ENCODE measurements around the gene EIPR1. TPM values are rescaled to one million over a fixed set of nuclear protein-coding genes. Genes with fewer than 3 reads are reported as not detected.

Gene EIPR1
- total RNA-seq, 1 experiment from 2014 or later = 22.8 TPM

DNA sequence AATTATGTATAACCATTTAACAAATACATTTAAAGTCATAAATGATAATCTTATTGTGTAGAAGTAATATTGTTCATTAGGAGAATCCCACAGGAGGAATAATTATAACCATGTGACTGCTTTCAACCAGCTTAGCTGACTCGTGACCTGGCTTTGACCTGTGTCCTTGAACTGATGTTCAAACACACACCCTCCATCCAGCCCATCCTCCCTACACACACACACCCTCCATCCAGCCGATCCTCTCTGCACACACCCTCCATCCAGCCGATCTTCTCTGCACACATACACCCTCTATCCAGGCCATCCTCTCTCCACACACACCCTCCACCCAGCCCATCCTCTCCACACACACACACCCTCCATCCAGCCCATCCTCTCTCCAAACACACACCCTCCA lies 83.5 kb downstream of the EIPR1 start (continued):
- TF ChIP-seq, protein P1, sequence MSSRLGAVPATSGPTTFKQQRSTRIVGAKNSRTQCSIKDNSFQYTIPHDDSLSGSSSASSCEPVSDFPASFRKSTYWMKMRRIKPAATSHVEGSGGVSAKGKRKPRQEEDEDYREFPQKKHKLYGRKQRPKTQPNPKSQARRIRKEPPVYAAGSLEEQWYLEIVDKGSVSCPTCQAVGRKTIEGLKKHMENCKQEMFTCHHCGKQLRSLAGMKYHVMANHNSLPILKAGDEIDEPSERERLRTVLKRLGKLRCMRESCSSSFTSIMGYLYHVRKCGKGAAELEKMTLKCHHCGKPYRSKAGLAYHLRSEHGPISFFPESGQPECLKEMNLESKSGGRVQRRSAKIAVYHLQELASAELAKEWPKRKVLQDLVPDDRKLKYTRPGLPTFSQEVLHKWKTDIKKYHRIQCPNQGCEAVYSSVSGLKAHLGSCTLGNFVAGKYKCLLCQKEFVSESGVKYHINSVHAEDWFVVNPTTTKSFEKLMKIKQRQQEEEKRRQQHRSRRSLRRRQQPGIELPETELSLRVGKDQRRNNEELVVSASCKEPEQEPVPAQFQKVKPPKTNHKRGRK (CRISPR knock-in tag; IDR thresholded peaks at IDR 0.05; ENCODE audit: borderline replicate concordance) = no peak
- no peak for TF ChIP-seq NFATC4 (CRISPR knock-in tag; IDR thresholded peaks at IDR 0.05)
- no peak for TF ChIP-seq ZNF317 (CRISPR knock-in tag; IDR thresholded peaks at IDR 0.05; ENCODE audit: borderline replicate concordance, low read depth)
- no peak for TF ChIP-seq ETV6 (CRISPR knock-in tag; IDR thresholded peaks at IDR 0.05)
- no peak for TF ChIP-seq TP53 (CRISPR knock-in tag; IDR thresholded peaks at IDR 0.05)
- TF ChIP-seq, protein P2, sequence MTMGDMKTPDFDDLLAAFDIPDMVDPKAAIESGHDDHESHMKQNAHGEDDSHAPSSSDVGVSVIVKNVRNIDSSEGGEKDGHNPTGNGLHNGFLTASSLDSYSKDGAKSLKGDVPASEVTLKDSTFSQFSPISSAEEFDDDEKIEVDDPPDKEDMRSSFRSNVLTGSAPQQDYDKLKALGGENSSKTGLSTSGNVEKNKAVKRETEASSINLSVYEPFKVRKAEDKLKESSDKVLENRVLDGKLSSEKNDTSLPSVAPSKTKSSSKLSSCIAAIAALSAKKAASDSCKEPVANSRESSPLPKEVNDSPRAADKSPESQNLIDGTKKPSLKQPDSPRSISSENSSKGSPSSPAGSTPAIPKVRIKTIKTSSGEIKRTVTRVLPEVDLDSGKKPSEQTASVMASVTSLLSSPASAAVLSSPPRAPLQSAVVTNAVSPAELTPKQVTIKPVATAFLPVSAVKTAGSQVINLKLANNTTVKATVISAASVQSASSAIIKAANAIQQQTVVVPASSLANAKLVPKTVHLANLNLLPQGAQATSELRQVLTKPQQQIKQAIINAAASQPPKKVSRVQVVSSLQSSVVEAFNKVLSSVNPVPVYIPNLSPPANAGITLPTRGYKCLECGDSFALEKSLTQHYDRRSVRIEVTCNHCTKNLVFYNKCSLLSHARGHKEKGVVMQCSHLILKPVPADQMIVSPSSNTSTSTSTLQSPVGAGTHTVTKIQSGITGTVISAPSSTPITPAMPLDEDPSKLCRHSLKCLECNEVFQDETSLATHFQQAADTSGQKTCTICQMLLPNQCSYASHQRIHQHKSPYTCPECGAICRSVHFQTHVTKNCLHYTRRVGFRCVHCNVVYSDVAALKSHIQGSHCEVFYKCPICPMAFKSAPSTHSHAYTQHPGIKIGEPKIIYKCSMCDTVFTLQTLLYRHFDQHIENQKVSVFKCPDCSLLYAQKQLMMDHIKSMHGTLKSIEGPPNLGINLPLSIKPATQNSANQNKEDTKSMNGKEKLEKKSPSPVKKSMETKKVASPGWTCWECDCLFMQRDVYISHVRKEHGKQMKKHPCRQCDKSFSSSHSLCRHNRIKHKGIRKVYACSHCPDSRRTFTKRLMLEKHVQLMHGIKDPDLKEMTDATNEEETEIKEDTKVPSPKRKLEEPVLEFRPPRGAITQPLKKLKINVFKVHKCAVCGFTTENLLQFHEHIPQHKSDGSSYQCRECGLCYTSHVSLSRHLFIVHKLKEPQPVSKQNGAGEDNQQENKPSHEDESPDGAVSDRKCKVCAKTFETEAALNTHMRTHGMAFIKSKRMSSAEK (CRISPR knock-in tag; IDR thresholded peaks at IDR 0.05; ENCODE audit: borderline replicate concordance) = no peak
- TF ChIP-seq GRHL2 (CRISPR knock-in tag; IDR thresholded peaks at IDR 0.05; ENCODE audit: insufficient replicate concordance, severe bottlenecking) = no peak
- TF ChIP-seq, protein P3, sequence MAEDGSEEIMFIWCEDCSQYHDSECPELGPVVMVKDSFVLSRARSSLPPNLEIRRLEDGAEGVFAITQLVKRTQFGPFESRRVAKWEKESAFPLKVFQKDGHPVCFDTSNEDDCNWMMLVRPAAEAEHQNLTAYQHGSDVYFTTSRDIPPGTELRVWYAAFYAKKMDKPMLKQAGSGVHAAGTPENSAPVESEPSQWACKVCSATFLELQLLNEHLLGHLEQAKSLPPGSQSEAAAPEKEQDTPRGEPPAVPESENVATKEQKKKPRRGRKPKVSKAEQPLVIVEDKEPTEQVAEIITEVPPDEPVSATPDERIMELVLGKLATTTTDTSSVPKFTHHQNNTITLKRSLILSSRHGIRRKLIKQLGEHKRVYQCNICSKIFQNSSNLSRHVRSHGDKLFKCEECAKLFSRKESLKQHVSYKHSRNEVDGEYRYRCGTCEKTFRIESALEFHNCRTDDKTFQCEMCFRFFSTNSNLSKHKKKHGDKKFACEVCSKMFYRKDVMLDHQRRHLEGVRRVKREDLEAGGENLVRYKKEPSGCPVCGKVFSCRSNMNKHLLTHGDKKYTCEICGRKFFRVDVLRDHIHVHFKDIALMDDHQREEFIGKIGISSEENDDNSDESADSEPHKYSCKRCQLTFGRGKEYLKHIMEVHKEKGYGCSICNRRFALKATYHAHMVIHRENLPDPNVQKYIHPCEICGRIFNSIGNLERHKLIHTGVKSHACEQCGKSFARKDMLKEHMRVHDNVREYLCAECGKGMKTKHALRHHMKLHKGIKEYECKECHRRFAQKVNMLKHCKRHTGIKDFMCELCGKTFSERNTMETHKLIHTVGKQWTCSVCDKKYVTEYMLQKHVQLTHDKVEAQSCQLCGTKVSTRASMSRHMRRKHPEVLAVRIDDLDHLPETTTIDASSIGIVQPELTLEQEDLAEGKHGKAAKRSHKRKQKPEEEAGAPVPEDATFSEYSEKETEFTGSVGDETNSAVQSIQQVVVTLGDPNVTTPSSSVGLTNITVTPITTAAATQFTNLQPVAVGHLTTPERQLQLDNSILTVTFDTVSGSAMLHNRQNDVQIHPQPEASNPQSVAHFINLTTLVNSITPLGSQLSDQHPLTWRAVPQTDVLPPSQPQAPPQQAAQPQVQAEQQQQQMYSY (CRISPR knock-in tag; IDR thresholded peaks at IDR 0.05) = no peak
- TF ChIP-seq GABPB1 (CRISPR knock-in tag; IDR thresholded peaks at IDR 0.05) = no peak

DNA sequence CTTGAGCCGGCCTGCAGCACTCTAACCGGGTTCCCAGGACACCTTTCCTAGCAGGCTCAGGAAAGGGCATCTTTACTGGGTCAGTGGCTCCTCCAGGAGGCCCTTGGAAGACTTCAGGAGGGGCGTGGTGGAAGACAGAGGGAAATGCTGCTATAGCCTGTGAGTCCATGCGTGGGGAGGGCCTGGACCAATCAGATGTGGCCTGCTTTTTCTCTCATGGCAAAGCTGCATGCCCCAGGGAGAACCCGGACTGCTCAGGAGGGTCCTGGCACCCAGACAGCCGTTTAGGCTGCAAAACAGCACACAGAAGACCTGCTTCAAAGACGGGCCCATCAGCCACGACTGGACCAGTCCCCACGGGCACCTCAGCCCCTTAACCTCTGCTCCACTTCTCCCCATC lies 84.4 kb downstream of the EIPR1 start:
- H3K36me3 Mint-ChIP-seq = no peaks in the 10 kb centered on the region
- ChIA-PET CTCF (interaction anchor here (0.5 kb wide), 1 partner anchor 482 kb away, joined by 3 read pairs; no protein-coding TSS in a partner anchor), POLR2A (no interaction called here)
- H3K27me3 Mint-ChIP-seq (ENCODE audit: low read depth) = no peaks in the 10 kb centered on the region
- ATAC-seq = peak; percentile 73
- no peak overlapping the region for H3K4me3 Mint-ChIP-seq
- H3K4me1 Mint-ChIP-seq = peaks cover 12% of the 10 kb centered on the region
- H3K9me3 Mint-ChIP-seq = no peaks in the 10 kb centered on the region
- 0 out of 2 replicates have a peak overlapping the region, but pooled peaks have one; percentile 48 for H3K27ac Mint-ChIP-seq
- DNase-seq (ENCODE audit: low spot score) = no peak
- TF ChIP-seq ZNF121 (CRISPR knock-in tag; IDR thresholded peaks at IDR 0.05) (no peak), ATF1 (CRISPR knock-in tag; IDR thresholded peaks at IDR 0.05) (no peak), SP1 (CRISPR knock-in tag; conservative IDR thresholded peaks at IDR 0.05) (no peak), GRHL2 (CRISPR knock-in tag; IDR thresholded peaks at IDR 0.05; ENCODE audit: insufficient replicate concordance, severe bottlenecking) (no peak), ESRRA (CRISPR knock-in tag; IDR thresholded peaks at IDR 0.05; ENCODE audit: borderline replicate concordance) (no peak), NFYB (CRISPR knock-in tag; conservative IDR thresholded peaks at IDR 0.05; ENCODE audit: low read depth) (no peak), TP53 (CRISPR knock-in tag; IDR thresholded peaks at IDR 0.05) (no peak), ELF4 (CRISPR knock-in tag; IDR thresholded peaks at IDR 0.05; ENCODE audit: low read depth) (no peak), ZNF671 (CRISPR knock-in tag; IDR thresholded peaks at IDR 0.05) (no peak)
- TF ChIP-seq, protein P4, sequence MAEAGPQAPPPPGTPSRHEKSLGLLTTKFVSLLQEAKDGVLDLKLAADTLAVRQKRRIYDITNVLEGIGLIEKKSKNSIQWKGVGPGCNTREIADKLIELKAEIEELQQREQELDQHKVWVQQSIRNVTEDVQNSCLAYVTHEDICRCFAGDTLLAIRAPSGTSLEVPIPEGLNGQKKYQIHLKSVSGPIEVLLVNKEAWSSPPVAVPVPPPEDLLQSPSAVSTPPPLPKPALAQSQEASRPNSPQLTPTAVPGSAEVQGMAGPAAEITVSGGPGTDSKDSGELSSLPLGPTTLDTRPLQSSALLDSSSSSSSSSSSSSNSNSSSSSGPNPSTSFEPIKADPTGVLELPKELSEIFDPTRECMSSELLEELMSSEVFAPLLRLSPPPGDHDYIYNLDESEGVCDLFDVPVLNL (CRISPR knock-in tag; IDR thresholded peaks at IDR 0.05; ENCODE audit: borderline replicate concordance, low read depth) = no peak
- TF ChIP-seq, protein P5, sequence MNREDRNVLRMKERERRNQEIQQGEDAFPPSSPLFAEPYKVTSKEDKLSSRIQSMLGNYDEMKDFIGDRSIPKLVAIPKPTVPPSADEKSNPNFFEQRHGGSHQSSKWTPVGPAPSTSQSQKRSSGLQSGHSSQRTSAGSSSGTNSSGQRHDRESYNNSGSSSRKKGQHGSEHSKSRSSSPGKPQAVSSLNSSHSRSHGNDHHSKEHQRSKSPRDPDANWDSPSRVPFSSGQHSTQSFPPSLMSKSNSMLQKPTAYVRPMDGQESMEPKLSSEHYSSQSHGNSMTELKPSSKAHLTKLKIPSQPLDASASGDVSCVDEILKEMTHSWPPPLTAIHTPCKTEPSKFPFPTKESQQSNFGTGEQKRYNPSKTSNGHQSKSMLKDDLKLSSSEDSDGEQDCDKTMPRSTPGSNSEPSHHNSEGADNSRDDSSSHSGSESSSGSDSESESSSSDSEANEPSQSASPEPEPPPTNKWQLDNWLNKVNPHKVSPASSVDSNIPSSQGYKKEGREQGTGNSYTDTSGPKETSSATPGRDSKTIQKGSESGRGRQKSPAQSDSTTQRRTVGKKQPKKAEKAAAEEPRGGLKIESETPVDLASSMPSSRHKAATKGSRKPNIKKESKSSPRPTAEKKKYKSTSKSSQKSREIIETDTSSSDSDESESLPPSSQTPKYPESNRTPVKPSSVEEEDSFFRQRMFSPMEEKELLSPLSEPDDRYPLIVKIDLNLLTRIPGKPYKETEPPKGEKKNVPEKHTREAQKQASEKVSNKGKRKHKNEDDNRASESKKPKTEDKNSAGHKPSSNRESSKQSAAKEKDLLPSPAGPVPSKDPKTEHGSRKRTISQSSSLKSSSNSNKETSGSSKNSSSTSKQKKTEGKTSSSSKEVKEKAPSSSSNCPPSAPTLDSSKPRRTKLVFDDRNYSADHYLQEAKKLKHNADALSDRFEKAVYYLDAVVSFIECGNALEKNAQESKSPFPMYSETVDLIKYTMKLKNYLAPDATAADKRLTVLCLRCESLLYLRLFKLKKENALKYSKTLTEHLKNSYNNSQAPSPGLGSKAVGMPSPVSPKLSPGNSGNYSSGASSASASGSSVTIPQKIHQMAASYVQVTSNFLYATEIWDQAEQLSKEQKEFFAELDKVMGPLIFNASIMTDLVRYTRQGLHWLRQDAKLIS (CRISPR knock-in tag; IDR thresholded peaks at IDR 0.05; ENCODE audit: borderline replicate concordance) = no peak
- TF ChIP-seq, protein P6, sequence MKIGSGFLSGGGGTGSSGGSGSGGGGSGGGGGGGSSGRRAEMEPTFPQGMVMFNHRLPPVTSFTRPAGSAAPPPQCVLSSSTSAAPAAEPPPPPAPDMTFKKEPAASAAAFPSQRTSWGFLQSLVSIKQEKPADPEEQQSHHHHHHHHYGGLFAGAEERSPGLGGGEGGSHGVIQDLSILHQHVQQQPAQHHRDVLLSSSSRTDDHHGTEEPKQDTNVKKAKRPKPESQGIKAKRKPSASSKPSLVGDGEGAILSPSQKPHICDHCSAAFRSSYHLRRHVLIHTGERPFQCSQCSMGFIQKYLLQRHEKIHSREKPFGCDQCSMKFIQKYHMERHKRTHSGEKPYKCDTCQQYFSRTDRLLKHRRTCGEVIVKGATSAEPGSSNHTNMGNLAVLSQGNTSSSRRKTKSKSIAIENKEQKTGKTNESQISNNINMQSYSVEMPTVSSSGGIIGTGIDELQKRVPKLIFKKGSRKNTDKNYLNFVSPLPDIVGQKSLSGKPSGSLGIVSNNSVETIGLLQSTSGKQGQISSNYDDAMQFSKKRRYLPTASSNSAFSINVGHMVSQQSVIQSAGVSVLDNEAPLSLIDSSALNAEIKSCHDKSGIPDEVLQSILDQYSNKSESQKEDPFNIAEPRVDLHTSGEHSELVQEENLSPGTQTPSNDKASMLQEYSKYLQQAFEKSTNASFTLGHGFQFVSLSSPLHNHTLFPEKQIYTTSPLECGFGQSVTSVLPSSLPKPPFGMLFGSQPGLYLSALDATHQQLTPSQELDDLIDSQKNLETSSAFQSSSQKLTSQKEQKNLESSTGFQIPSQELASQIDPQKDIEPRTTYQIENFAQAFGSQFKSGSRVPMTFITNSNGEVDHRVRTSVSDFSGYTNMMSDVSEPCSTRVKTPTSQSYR (CRISPR knock-in tag; IDR thresholded peaks at IDR 0.05) = no peak
